BLaER1 (cell line): ENCODE measurements around the gene LLGL1.

ENCODE experiments used
- H3K27ac ChIP-seq: shearing (Covaris generic); formaldehyde crosslinking; 2 replicates; pipeline ENCODE4 v1.8.1; 2022
- H3K27me3 ChIP-seq: shearing (Covaris generic); formaldehyde crosslinking; 2 replicates; pipeline ENCODE4 v1.8.1; 2022
- H3K36me3 ChIP-seq: shearing (Covaris generic); formaldehyde crosslinking; 2 replicates; pipeline ENCODE4 v1.8.1; 2022
- H3K4me1 ChIP-seq: shearing (Covaris generic); formaldehyde crosslinking; 2 replicates; pipeline ENCODE4 v1.8.1; 2022
- H3K4me2 ChIP-seq: shearing (Covaris generic); formaldehyde crosslinking; 2 replicates; pipeline ENCODE4 v1.8.1; 2022
- H3K4me3 ChIP-seq: shearing (Covaris generic); formaldehyde crosslinking; 2 replicates; pipeline ENCODE4 v1.8.1; 2022
- H3K9ac ChIP-seq: shearing (Covaris generic); formaldehyde crosslinking; 2 replicates; pipeline ENCODE4 v1.8.1; 2022
- H3K9me3 ChIP-seq: shearing (Covaris generic); formaldehyde crosslinking; 2 replicates; pipeline ENCODE4 v1.8.1; 2022
- H4K20me1 ChIP-seq: shearing (Covaris generic); formaldehyde crosslinking; 2 replicates; pipeline ENCODE4 v1.8.1; 2022
- Cebpa-rat ChIP-seq: shearing (Covaris generic); IDR thresholded peaks from 2 replicates; pipeline ENCODE4 v1.8.1; 2022

LLGL1 gene

GRCh38 chr17:18285296-18285695 lies 59.9 kb downstream of the LLGL1 start:
- no peaks in the 10 kb centered on the region for H3K9me3 ChIP-seq
- H3K36me3 ChIP-seq, result peaks cover 98% of the 10 kb centered on the region
- no peak for TF ChIP-seq Cebpa-rat
- H3K27ac ChIP-seq, result no peak overlapping the region
- H3K27me3 ChIP-seq, result no peaks in the 10 kb centered on the region
- no peaks in the 10 kb centered on the region for H3K4me1 ChIP-seq
- no peak overlapping the region for H3K4me3 ChIP-seq
- H3K9ac ChIP-seq, result no peak overlapping the region
- peaks cover 31% of the 10 kb centered on the region for H4K20me1 ChIP-seq
- H3K4me2 ChIP-seq, result no peak overlapping the region

GRCh38 chr17:18291718-18292540 lies 66.5 kb downstream of the LLGL1 start:
- Histone ChIP-seq H3K27ac (no peak overlapping the region), H4K20me1 (peaks cover 15% of the 10 kb centered on the region; the same call in 1 of the 2 replicates), H3K9ac (no peak overlapping the region), H3K9me3 (no peaks in the 10 kb centered on the region), H3K27me3 (no peaks in the 10 kb centered on the region), H3K4me3 (no peak overlapping the region), H3K4me2 (no peak overlapping the region), H3K36me3 (peaks cover 98% of the 10 kb centered on the region), H3K4me1 (no peaks in the 10 kb centered on the region)
- no peak for TF ChIP-seq Cebpa-rat
